ENCODE data around the gene PPP6C. TPM values are rescaled to one million over a fixed set of nuclear protein-coding genes. Genes with fewer than 3 reads are reported as not detected.

The PPP6C gene
- total and polyA plus RNA-seq, 2 of the 13 experiments (the other 11 are each of a cell fraction or from before 2014, with no cell fraction given): 18.5 to 20.9 TPM

DNA sequence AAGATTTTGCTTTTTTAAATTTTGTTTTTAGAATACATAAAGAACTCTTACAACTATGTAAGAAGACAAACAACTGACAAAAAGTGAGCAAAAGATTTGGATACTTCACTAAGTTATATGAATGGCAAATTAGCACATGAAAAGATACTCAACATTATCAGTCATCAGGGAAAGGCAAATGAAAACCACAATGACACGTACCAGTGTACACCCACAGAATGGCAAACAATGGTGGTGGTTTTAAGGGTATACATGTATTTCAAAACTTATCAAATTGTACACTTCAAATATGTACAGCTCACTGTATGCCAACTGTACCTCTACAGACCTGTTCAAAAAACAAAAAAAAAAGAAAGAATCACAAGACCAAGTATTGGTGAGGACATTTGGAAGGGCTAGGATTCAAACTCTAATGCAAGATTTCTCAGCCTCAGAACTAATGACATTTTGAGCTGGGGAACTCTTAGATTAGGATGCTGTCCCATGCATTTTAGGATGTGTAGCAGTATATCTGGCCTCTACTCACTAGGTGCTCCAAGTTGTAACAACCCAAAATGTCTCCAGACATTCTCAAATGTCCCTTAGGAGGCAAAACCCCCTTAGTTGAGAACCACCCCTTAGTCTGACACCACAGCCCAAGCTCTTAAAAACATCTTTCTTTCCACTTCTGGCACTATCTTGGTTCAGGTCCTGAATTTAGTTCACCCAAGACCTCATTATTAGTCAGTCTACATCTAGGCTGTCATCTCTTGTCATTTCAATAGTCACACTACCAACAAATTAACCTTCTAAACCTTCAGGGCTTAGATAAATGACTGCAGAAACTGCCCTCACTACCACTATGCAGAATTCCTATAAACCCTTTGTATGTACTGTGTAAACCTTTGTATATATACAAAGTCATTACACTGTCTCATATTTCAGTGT is 55.9 kb downstream of the PPP6C start:
- Histone ChIP-seq H3K9me3 (ENCODE audit: low read length) (no peaks in the 10 kb centered on the region), H3K36me3 (replicated peaks in 1 of 2; ENCODE audit: control insufficient read depth in 1 of 2, insufficient read depth in 2 of 2, low read length in 2 of 2) (no peaks in the 10 kb centered on the region), H3K4me1 (ENCODE audit: insufficient read depth, low read length) (no peaks in the 10 kb centered on the region), H3K9ac (ENCODE audit: insufficient read depth, low read depth, low read length) (no peak overlapping the region), H3K27me3 (ENCODE audit: control insufficient read depth in 1 of 2, insufficient read depth in 2 of 2, low read length in 2 of 2) (no peaks in the 10 kb centered on the region), H4K20me1 (ENCODE audit: insufficient read depth, low read length) (no peaks in the 10 kb centered on the region), H2AFZ (ENCODE audit: low read length) (no peak overlapping the region), H3K79me2 (ENCODE audit: insufficient read depth, low read length) (peaks cover 3% of the 10 kb centered on the region), H3K27ac (ENCODE audit: extremely low read length, insufficient read depth, low read length) (no peak overlapping the region), H3K4me3 (replicated peaks in 1 of 3; ENCODE audit: insufficient read depth in 1 of 3, low read depth in 2 of 3, low read length in 3 of 3) (no peak overlapping the region), H3K4me2 (ENCODE audit: low read depth, low read length) (no peak overlapping the region)
- BruUV-seq (replicated peaks): no TSS peak
- FAIRE-seq (no peak), DNase-seq (ENCODE audit: low spot score) (no peak), ATAC-seq (no peak)
- WGBS (ENCODE audit: low lambda C conversion rate): 90% methylated on average over 1 of the region's 1 CpG
- intact Hi-C loops (cut with micrococcal nuclease; ENCODE audit: unreplicated experiment) (no loop called here), in situ Hi-C loops (cut with HindIII; ENCODE audit: extremely low pct_ligation_motif_present, low pct_unique_long_range_greater_than_20kb) (no loop called here)
- TF ChIP-seq NAIF1 (CRISPR knock-in tag; IDR thresholded peaks at IDR 0.05; ENCODE audit: borderline replicate concordance) (no peak), HOXA9 (CRISPR knock-in tag; IDR thresholded peaks at IDR 0.05; ENCODE audit: borderline replicate concordance) (no peak), SMAD9 (CRISPR knock-in tag; IDR thresholded peaks at IDR 0.05) (no peak), ZNF879 (CRISPR knock-in tag; IDR thresholded peaks at IDR 0.05) (no peak), ADNP (CRISPR knock-in tag; IDR thresholded peaks at IDR 0.05) (no peak), DMAP1 (CRISPR knock-in tag; IDR thresholded peaks at IDR 0.05) (no peak), MXI1 (IDR thresholded peaks at IDR 0.05; ENCODE audit: borderline replicate concordance, low read depth, low read length) (no peak), ZNF446 (CRISPR knock-in tag; IDR thresholded peaks at IDR 0.05) (no peak)
- TF ChIP-seq, protein P1, sequence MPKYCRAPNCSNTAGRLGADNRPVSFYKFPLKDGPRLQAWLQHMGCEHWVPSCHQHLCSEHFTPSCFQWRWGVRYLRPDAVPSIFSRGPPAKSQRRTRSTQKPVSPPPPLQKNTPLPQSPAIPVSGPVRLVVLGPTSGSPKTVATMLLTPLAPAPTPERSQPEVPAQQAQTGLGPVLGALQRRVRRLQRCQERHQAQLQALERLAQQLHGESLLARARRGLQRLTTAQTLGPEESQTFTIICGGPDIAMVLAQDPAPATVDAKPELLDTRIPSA (CRISPR knock-in tag; IDR thresholded peaks at IDR 0.05; ENCODE audit: borderline replicate concordance): no peak
- TF ChIP-seq, protein P2, sequence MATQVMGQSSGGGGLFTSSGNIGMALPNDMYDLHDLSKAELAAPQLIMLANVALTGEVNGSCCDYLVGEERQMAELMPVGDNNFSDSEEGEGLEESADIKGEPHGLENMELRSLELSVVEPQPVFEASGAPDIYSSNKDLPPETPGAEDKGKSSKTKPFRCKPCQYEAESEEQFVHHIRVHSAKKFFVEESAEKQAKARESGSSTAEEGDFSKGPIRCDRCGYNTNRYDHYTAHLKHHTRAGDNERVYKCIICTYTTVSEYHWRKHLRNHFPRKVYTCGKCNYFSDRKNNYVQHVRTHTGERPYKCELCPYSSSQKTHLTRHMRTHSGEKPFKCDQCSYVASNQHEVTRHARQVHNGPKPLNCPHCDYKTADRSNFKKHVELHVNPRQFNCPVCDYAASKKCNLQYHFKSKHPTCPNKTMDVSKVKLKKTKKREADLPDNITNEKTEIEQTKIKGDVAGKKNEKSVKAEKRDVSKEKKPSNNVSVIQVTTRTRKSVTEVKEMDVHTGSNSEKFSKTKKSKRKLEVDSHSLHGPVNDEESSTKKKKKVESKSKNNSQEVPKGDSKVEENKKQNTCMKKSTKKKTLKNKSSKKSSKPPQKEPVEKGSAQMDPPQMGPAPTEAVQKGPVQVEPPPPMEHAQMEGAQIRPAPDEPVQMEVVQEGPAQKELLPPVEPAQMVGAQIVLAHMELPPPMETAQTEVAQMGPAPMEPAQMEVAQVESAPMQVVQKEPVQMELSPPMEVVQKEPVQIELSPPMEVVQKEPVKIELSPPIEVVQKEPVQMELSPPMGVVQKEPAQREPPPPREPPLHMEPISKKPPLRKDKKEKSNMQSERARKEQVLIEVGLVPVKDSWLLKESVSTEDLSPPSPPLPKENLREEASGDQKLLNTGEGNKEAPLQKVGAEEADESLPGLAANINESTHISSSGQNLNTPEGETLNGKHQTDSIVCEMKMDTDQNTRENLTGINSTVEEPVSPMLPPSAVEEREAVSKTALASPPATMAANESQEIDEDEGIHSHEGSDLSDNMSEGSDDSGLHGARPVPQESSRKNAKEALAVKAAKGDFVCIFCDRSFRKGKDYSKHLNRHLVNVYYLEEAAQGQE (IDR thresholded peaks at IDR 0.05; ENCODE audit: borderline replicate concordance in 1 of 2, low read depth in 1 of 2, low read length in 2 of 2): no peak
- TF ChIP-seq, protein P3, sequence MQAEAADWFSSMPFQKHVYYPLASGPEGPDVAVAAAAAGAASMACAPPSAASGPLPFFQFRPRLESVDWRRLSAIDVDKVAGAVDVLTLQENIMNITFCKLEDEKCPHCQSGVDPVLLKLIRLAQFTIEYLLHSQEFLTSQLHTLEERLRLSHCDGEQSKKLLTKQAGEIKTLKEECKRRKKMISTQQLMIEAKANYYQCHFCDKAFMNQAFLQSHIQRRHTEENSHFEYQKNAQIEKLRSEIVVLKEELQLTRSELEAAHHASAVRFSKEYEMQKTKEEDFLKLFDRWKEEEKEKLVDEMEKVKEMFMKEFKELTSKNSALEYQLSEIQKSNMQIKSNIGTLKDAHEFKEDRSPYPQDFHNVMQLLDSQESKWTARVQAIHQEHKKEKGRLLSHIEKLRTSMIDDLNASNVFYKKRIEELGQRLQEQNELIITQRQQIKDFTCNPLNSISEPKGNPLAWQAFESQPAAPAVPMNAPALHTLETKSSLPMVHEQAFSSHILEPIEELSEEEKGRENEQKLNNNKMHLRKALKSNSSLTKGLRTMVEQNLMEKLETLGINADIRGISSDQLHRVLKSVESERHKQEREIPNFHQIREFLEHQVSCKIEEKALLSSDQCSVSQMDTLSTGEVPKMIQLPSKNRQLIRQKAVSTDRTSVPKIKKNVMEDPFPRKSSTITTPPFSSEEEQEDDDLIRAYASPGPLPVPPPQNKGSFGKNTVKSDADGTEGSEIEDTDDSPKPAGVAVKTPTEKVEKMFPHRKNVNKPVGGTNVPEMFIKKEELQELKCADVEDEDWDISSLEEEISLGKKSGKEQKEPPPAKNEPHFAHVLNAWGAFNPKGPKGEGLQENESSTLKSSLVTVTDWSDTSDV (CRISPR knock-in tag; IDR thresholded peaks at IDR 0.05): no peak
- ChIA-PET CTCF (ENCODE audit: low intra/inter-chr PET ratio, low total read pairs) (no interaction called here), POLR2A (interaction anchor here (0.6 to 0.7 kb wide), 2 partner anchors 53 to 189 kb away, joined by 3 read pairs; no protein-coding TSS in a partner anchor)
